NT2/D1 (cell line): Measurements from ENCODE around the gene TUBGCP4.

Experiments
- SUZ12 ChIP-seq: IDR thresholded peaks from 2 replicates; pipeline ENCODE4 v1.6.1; 2011; ENCODE audit not compliant: insufficient read length, insufficient read depth; ENCODE audit errors: extremely low read depth
- YY1 ChIP-seq: IDR thresholded peaks from 2 replicates; pipeline ENCODE4 v1.6.1; 2011; ENCODE audit not compliant: insufficient read length, insufficient read depth
- ZNF274 ChIP-seq: IDR thresholded peaks from 2 replicates; pipeline ENCODE4 v1.6.1; 2011; ENCODE audit warnings: mild to moderate bottlenecking, low read depth, low read length

DNA sequence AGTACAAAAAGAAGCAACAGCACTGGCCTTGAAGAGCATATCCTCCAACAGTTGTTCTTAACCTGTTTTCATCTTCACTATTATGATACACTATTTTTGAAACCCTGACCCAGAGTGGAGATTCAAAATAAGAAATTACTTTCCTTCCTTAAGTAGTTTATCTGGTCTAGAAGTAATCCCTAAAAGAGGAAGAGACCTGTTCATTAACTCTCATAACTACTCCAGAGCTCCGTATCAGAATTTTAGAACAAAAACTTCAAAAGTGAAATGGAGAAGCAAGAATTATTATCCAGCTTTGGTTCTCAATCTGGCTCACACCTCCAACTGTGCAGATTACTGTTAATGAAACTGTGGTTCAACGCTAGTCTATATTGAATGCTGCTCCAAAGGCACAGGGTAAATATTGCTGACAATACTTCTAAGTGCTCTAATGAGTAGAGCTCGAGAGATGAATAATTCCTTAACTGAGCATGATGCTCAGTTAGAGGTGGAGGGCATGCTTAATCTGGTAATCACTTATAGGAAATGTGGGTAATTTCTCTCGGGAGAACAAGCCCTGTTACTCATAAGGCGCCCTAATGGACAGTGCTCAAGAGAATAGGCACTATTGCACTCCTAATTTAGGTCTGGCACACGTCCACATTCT is 45.7 kb upstream of the TUBGCP4 start:
- TF ChIP-seq SUZ12 (no peak), YY1 (no peak), ZNF274 (no peak)
